ENCODE results near the gene MBD5.
A peak's percentile ranks its signal among the peaks of the same experiment; 100 is the strongest.

The MBD5 gene

DNA sequence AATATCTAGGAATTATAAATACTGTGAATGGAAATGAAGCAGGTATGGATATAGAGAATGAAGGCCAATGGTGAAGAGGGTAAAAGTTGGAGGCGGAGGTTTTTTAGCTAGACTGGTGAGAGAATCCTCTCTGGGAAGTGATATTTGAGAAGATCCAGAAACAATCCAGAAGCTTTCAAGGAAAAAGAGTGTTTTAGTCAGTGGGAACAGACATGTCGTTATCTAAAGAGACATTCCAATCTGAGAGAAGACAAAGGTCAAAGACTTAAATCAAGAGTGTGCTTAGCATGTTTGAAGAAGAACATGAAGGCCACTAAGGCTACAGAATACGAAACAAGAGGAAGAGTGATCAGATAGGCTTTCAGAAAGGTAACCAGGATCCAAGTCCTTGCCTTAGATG lies 211.0 kb downstream of the MBD5 start:
- DNase-seq, result no peak

GRCh38 chr2:148234143-148234542 lies 213.3 kb downstream of the MBD5 start:
- DNase-seq, result no peak

DNA sequence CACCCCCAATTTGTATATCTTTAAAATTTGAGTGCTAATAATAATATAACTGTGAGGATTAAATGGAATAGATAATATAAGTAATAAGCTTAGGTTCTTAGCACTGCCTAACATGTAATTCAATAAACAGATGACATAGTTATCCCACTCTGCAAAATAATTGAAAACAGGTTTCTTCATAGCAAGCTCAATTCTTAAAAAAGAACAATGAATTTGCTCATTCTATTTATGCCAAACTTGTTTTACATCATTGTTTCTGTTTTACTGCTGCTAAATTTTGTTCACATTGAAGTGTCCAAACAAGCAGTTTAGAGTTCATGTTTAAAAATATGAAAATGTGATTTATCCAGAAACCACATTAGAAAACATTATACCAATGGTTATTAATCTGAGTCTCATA lies 217.0 kb downstream of the MBD5 start:
- no peak for DNase-seq

DNA sequence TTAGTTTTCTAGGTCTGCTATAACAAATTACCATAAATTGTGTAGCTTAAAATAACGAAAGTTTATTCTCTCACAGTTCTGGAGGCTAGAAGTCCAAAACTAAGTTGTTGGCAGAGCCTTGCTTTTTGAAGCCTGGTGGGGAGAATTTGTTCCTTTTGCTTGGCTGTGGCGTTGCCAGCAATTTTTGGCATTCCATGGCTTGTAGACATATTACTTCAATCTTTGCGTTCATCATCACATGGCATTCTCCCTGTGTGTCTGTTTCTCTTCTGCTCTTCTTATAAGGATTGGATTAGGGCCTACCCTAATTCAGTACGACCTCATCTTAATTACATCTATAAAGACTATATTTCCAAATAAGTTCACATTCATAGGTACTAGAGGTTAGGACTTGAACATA lies 217.7 kb downstream of the MBD5 start:
- DNase-seq, result no peak

DNA sequence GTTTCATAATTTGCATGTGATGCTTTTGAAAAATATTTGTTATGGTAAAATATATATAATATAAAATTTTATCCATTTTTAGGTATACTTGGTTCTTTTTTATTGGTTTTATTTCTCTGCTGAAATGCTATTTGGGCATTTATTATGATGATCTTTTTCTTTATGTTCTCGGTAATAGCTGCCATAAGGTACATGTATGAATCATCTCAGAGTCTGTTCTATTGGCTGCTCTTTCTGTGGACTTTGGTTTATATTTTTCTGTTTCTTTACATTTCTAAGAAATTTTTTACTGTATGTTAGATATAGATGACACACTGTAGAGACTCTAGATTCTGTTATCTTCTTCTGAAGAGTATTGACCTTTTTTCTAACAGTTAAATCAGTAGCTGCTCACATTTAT lies 219.9 kb downstream of the MBD5 start:
- DNase-seq, result no peak

- DNase-seq, result no peak
These were observed 223.9 kb downstream of the MBD5 start for GRCh38 chr2:148244593-148245292.

GRCh38 chr2:148251993-148252392 lies 231.1 kb downstream of the MBD5 start:
- DNase-seq, result no peak

DNA sequence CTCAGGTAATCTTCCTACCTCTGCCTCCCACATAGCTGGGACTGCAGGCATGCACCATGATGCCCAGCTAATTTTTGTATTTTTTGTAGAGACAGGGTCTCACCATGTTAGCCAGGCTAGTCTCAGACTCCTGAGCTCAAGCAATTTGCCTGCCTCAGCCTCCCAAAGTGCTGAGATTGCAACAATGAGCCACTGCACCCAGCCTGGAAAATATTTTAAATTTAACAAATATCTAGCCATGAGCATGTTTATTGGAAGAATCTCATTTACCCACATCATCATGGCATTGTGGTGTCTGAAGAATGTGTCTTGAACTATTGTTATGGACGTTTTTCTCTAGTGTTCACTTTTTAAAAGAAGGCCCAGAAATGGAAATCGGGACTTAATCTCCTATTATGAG lies 231.8 kb downstream of the MBD5 start:
- DNase-seq, result no peak

DNA sequence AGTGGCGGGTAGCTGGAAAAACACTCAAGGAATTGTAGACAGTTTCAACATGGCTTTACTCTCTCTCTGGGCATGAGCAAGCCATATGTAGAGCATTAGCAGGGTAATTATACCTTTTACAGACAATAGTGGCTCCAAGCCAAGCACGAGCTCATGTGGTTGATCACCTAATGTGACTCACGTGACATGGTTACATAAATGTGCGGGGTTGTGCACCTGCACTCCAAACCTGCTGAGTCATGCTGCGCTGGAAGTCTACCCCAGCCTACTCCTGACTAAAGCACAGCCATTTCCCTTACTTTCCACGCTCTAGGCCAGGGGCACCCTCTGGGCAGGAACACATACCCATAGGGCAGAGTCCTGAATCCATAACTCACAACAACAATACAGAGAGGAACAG lies 232.8 kb downstream of the MBD5 start:
- DNase-seq, result peak; percentile 4

DNA sequence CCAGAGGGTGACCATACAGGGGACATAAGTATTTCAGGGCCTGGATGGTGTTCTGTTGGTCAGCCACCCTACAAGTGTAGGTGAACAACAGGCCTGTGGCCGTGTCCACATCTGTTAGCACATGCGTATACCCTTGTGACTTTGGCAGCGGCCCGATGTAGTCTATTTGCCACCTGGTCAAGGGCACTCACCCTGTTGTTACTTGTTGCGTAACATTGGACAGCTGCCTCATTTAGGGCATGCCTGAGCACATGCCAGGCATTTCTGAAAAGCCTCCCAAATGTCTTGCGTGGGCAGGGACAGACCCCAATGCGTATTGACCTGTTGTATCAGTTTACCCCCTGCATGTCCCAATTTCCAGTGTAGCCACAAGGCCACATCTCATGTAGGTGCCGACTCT lies 235.0 kb downstream of the MBD5 start:
- no peak for DNase-seq

DNA sequence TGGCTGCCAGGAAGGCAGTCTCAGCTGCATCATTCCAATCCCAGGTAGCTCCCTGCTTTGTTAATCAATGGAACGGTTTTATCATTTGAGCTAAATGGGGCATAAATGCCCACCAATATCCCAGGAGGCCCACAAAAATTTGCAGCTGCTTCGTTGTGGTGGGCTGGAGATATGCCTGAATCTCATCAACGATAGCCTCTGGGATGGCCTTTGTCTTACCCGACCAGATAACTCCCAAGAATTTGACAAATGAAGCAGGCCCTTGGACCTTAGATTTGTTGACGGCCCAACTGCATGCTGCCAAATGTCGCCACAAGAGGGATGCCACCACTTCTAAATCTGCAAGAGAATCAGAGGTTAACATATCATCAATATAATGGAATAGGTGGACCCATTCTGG lies 236.4 kb downstream of the MBD5 start:
- DNase-seq, result no peak

- DNase-seq, result no peak
These were observed 237.2 kb downstream of the MBD5 start for GRCh38 chr2:148258124-148258523.

GRCh38 chr2:148259674-148260073 lies 238.8 kb downstream of the MBD5 start:
- no peak for DNase-seq

DNA sequence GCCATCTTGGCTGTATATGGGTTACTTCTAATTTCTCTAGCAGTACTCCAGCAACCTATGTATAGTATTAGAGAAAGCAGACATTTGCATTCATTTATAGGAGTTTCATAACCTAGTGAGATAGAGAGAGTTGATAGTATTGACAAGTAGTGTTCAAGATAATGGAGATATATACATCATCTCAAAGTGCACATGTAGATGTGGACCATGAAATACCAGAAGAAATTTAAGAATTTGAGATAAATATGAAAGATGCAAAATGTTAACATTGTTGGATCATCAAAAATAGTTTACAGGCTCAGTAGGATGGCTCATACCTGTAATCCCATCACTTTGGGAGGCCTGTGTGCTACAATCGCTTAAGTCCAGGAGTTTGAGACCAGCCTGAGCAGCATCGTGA lies 243.0 kb downstream of the MBD5 start:
- DNase-seq, result no peak

DNA sequence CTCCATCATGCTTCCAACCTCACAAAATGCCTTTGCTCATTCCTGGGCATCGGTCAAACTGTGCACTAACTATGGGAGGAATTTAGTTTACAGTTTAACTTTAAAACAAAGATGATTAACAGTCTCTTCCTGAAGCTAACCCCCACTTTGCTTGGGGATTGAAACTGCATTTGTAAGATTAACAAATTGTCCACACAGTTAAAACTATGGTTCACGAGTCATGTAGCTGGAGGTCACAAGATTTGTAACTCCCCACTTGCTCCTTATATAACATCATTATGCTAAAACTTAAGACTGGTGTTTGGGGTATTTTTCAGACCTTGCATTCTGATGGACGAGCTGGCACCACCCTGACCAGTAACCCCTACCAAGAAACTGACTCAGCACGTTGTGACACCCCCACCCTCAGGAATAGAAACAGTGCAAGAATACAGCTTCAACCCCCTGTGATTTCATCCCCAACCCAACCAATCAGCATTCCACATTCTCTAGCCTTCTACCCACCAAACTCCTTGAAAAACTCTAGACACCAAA lies 252.3 kb downstream of the MBD5 start:
- DNase-seq, result no peak

DNA sequence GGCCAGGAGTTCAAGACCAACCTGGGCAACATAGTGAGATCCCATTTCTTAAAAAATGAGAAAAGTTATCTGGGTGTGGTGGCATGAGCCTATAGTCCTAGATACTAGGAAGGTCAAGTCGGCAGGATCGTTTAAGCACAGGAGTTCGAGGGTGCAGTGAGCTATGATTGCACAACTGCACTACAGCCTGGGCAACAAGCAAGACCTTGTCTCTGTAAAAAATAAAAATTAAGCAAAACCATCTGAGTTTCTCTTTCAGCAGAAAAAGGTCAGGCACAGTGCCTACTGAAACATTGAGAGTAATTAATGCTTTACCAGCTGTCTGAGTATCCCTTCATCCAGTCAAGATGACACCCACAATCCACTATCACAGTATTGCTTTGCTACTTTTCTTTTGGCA lies 258.3 kb downstream of the MBD5 start:
- no peak for DNase-seq

- no peak for DNase-seq
These were observed 261.3 kb downstream of the MBD5 start for GRCh38 chr2:148282201-148282600.

GRCh38 chr2:148292431-148292830 lies 271.5 kb downstream of the MBD5 start:
- no peak for DNase-seq

DNA sequence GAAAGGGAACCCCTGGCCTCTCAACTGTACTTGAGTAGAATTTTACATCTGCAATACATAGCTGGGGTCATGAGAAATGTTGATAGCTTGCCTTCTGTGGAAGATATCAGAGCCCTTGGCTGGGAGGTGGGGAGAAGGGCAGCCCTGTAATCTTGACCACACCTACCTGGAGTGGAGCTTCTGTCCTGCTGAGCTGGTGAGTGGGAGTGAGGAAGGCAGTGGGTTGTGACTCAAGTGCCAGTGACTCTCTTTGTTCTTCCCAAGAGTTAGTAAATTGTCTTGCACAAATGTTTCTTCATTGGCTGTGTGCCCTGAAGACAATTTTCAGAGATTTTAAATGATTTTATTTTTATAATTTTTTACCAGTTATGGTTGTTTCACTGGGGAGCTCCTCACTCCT lies 277.3 kb downstream of the MBD5 start:
- no peak for DNase-seq

DNA sequence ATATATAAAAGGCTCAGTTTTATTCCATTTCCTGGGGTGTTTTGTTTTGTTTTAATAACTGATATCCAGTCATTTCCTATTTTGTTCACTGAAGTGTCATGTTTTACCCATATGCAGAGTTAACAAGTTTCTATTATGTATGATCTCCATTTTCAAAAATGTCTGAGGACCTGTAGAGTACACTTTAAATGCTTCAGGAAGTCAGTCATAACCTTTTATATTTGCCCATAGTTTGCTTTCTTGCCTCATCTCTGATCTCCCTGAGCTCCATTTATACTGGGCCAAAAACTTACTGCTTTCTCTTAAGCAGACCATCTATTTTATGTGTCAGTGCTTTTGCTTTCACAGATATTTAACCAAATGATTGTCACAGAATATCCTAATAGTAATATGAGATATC lies 278.7 kb downstream of the MBD5 start:
- no peak for DNase-seq

- DNase-seq, result no peak
These were observed 279.7 kb downstream of the MBD5 start for GRCh38 chr2:148300544-148300943.

GRCh38 chr2:148301362-148301761 lies 280.5 kb downstream of the MBD5 start:
- DNase-seq, result no peak

GRCh38 chr2:148302526-148302925 lies 281.6 kb downstream of the MBD5 start:
- no peak for DNase-seq

DNA sequence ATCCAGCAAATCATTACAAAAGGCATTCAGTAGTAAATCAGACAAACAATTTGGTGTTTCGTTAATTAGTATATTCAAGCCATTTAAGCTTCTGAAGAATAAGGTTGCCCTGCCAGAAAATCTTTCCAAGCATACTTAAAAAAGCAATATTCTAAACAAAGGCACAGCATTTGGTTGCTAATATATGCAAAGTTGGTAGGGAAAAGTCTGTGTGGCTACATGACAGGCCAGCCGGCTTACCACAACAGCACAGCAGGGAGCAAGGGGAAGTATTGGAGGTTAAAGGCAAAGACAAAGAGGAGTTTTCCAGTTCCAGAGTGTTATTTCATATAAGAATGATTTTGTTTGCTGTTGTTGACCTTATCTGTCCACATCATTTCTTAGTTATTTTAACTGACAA lies 282.3 kb downstream of the MBD5 start:
- no peak for DNase-seq

GRCh38 chr2:148305476-148305875 lies 284.6 kb downstream of the MBD5 start:
- DNase-seq, result no peak

Measured in CD4-positive, alpha-beta T cell treated with Interleukin-12 subunit alpha and Interleukin-12 subunit beta, for 1 hour (primary cell).